CD4-positive, alpha-beta T cell treated with Interleukin-15 for 1 hour (primary cell): Measurements from ENCODE around the gene SDK1.

ENCODE experiments used
- DNase-seq: peaks from one replicate; pipeline ENCODE4 v3.0.0-alpha.2; 2020

The SDK1 gene, protein sequence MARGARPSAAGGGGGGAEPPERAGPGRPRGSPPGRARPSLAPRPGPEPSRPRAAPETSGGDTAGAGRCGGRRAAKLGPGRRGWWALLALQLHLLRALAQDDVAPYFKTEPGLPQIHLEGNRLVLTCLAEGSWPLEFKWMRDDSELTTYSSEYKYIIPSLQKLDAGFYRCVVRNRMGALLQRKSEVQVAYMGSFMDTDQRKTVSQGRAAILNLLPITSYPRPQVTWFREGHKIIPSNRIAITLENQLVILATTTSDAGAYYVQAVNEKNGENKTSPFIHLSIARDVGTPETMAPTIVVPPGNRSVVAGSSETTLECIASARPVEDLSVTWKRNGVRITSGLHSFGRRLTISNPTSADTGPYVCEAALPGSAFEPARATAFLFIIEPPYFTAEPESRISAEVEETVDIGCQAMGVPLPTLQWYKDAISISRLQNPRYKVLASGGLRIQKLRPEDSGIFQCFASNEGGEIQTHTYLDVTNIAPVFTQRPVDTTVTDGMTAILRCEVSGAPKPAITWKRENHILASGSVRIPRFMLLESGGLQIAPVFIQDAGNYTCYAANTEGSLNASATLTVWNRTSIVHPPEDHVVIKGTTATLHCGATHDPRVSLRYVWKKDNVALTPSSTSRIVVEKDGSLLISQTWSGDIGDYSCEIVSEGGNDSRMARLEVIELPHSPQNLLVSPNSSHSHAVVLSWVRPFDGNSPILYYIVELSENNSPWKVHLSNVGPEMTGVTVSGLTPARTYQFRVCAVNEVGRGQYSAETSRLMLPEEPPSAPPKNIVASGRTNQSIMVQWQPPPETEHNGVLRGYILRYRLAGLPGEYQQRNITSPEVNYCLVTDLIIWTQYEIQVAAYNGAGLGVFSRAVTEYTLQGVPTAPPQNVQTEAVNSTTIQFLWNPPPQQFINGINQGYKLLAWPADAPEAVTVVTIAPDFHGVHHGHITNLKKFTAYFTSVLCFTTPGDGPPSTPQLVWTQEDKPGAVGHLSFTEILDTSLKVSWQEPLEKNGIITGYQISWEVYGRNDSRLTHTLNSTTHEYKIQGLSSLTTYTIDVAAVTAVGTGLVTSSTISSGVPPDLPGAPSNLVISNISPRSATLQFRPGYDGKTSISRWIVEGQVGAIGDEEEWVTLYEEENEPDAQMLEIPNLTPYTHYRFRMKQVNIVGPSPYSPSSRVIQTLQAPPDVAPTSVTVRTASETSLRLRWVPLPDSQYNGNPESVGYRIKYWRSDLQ (N-terminal part only)

GRCh38 chr7:3300651-3301448 is at the start of gene SDK1:
SDK1 (plus strand) TSS chr7:3301252; CDS start chr7:3301587, 335 bp downstream.
- DNase-seq, result peak; percentile 90

DNA sequence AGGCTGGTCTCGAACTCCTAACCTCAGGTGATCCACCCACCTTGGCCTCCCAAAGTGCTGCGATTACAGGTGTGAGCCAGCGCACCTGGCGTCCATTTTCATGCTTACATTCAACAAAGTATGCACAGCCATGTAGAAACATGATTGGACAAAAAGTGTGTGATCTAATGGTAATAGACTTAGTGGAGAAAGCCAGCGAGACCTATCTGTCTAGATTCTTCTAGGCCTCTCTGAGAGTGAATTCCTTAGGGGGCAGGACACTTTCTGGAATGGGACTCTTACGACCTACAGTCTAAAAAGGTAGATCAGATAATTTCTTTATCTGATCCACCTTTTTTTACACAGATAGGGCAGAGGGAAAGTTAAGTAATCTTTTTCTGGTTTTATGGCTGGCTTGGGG is 46.3 kb upstream of the SDK1 start:
- DNase-seq, result no peak

DNA sequence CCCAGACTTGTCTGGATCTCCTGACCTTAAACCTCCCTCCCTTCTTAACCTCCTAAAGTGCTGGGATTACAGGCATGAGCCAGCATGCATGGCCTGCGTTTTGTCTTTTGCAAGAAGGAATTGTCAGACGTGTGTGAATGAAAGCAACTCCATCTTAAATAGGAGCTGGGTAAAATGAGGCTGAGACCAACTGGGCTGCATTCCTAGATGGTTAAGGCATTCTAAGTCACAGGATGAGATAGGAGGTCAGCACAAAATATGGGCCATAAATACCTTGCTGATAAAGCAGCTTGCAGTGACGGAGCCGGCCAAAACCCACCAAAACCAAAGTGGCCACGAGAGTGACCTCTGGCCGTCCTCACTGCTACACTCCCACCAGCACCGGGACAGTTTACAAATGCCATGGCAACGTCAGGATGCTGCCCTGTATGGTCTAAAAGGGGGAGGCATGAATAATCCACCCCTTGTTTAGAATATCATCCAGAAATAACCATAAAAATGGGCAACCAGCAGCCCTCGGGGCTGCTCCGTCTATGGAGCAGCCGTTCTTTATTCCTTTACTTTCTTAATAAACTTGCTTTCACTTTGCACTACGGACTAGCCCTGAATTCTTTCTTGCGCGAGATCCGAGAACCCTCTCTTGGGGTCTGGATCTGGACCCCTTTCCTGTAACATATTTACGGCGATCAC is 41.2 kb upstream of the SDK1 start:
- no peak for DNase-seq

DNA sequence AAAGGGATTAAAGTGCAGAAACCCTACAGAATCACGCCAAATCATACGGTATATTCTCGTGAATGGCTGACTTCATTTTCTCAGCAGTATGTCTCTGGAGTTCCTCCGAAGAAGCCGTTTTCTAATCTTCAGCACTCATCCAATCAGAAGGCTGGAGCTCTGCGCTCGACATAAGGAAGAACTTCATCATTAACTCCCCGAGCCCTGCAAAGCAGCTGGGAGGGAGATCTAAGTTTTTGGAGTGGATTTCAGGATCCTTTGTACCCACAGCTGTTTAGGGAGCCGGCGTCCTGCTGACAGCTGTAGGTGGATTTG is 40.7 kb upstream of the SDK1 start:
- no peak for DNase-seq

GRCh38 chr7:3264693-3265339 is 36.2 kb upstream of the SDK1 start:
- DNase-seq, result no peak

DNA sequence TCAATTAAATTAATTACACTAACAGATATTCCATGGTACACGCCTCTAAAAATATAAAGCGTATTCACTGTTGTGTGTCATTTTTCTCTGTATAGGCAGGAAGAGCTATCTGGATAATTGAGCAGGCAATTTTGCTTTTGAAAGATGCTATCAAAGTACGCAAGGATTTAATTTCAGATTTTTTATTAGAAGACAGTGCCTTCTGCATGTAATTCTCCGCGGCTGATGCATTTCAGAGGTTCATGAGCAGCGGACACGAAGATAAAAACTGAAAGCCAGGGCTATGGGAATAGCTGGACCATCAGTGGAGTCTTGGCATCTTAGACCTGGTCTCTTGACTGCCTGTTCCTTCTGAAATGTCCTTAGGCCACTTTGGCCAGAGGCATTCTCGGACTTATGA is 35.7 kb upstream of the SDK1 start:
- DNase-seq, result no peak

DNA sequence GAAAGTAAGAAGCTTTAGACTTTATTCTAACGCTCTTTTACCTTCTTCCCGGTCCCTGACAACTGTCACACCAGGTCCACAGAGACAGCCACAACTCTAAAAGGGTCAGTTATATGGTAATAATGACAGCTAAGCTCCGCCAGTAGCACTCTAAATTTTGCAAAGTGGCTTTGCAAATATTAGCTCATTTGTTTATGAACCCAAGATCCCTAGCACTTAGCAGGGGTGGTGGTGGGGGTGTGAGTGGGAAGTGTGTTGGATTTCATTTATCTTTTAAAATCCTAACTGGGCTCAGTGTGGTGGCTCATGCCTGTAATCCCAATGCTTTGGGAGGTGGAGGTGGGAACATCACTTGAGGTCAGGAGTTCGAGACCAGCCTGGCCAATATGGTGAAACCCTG is 34.8 kb upstream of the SDK1 start:
- no peak for DNase-seq

DNA sequence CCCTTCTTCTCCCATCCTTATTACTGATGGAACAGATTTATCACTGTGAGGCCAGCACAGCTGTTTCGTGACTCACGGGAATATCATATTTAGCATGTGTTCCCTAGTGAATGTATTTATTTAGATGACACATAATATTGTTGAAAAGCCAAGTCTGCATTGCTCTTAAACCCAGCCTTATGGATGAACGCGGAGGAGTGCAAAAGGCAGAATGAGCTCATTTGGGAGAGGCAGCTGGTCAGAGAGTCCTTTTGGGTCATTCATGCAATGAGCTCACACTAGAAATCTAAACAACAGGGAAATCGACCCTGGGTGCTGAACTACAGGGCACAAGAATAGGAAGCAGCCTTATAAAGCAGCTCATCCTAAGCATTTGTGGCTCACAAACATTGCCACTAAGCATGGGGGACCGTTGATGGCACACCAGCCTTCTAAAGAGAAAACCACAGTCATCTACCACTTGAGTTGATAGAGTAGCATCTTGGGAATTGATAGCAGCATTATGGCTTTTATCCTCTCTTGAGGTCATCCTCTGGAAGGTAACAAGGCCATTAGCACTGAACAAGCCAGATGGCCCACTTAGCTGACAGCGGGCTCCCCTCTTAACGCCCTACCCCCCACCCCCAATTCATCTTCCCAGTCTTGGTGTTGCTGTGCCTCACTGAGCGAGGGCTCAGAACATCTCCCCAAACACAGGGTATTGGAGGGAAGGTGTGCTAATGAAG is 32.9 kb upstream of the SDK1 start:
- DNase-seq, result no peak

GRCh38 chr7:3270362-3270761 is 30.7 kb upstream of the SDK1 start:
- no peak for DNase-seq

DNA sequence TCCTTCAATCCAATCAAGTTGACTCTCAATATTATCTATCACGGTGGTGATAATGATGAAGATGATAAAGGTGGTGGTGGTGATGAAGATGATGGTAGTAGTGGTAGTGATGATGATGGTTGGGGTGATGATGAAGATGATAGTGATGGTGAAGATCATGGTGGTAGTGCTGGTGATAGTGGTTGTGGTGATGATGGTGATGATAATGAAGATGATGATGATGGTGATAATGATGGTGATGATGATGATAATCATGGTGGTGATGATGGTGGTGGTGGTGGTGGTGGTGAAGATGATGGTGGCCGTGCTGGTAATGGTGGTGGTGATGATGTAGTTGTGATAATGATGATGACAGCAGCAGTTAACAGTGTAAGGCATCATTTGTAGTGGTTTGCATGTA is 29.8 kb upstream of the SDK1 start:
- no peak for DNase-seq

DNA sequence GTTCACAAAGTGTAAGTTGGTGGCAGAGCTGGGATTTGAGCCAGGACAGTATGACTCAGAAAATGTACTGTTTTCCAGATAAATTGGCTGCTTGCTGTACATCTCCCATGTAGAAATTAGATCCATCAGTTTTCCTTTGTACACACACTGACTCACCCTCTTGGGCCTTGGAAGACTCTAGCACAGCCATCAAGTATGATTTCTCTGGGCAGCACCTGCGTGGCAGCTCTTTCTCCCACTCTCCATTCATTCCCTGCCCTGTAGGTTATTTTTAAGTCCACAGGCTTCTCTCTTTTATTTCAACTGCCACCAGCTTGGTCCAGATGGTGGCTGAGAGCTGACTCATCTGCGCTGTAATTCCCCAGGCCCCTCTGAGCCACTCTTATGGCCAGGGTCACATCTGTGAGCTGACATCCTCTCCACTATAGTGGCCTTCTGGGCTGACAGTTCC is 28.3 kb upstream of the SDK1 start:
- no peak for DNase-seq

DNA sequence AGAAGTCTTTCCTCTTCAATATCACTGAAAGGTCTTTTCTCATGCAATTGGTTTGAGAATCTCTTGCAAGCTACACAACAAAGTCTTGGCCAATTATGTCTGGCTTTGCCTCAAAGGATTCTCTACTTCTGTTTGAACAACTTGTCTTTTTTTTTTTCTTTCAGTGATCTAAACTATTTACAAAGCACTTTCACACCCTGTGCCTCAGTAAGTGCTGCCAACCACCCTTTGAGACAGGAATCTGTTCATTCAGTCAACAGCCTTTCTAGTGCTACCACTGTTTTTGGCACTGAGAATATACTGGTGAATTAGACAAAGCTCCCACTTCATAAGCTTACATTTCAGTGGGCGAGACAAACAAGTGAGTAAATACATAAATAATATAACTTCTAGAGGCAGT is 26.9 kb upstream of the SDK1 start:
- no peak for DNase-seq

GRCh38 chr7:3277604-3278572 is 23.2 kb upstream of the SDK1 start:
- DNase-seq, result no peak

DNA sequence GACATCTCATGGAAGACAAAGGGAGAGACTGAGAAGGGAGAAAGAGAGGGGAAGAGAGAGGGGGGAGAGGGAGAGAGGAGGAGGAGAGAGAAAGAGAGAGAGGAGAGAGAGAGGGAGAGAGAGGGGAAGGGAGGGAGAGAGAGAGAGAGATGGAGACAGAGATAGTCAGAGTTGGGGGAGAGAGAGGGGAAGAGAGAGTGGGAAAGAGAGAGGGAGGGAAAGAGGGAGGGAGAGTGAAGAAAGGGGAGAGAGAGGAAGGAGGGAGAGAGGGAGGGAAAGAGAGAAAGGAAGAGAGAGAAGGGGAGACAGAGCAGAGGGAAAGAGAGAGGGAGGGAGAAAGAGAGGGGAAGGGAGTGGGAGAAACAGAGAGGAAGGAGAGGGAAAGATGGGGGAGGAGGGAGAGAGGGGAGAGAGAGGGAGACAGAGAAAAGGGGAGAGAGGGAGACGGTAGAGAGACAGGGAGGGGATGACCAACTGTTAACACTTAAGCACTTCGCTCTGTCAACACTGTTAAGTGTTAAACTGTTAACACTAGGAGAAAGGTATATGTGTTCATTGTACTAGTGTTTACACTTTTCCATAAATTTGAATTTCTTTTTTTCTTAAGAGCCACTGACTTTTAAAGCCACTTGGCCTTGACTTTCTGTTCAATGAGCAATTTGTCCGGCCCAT is 21.8 kb upstream of the SDK1 start:
- DNase-seq, result no peak

DNA sequence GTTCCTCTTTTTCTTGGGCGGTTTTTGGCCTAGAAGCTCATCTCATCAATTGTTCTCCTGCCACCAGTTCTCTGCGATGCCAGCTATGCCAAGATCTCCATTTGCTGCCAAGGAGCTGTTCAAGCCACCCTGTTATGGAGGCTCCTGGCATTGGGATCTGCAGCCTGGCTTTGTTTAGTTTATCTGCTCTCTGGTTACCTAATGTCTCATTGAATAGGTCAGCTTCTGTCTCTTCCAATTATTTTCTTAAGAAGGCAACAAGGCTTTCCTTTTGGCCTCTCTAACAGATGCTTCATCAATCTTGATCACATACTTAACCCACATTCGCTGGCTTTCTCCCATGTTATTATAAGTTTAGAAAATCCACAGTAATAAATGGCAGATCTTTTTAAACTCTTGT is 20.6 kb upstream of the SDK1 start:
- no peak for DNase-seq

GRCh38 chr7:3280946-3281656 is 20.0 kb upstream of the SDK1 start:
- no peak for DNase-seq

GRCh38 chr7:3282457-3282856 is 18.6 kb upstream of the SDK1 start:
- no peak for DNase-seq

- DNase-seq, result no peak
Observed at GRCh38 chr7:3283130-3283704, 17.8 kb upstream of the SDK1 start.
